Liver (tissue), 3 donors: ENCODE results near the gene PLD3.

Source experiments
- EGR1 ChIP-seq, 2 donors: IDR thresholded peaks; 2 replicates each; pipeline ENCODE4 v1.6.1; 2016 to 2018; ENCODE audit warnings: antibody characterized with exemption in 2 of 2, low read depth in 2 of 2
- FOXA2 ChIP-seq: IDR thresholded peaks from 2 replicates; pipeline ENCODE4 v1.6.1; 2016; ENCODE audit warnings: antibody characterized with exemption
- GABPA ChIP-seq, 2 donors: IDR thresholded peaks in 1 of 2; conservative IDR thresholded peaks in 1 of 2; 2 replicates each; pipeline ENCODE4 v1.6.1; 2016; ENCODE audit warnings: antibody characterized with exemption in 2 of 2, mild to moderate bottlenecking in 1 of 2, moderate library complexity in 1 of 2
- HNF4G ChIP-seq: IDR thresholded peaks from 2 replicates; pipeline ENCODE4 v1.6.1; 2016; ENCODE audit warnings: antibody characterized with exemption
- RAD21 ChIP-seq, 2 donors: IDR thresholded peaks; 2 replicates each; pipeline ENCODE4 v1.6.1; 2016; ENCODE audit warnings: antibody characterized with exemption in 2 of 2, mild to moderate bottlenecking in 2 of 2
- SP1 ChIP-seq: IDR thresholded peaks from 2 replicates; pipeline ENCODE4 v1.6.1; 2018; ENCODE audit warnings: antibody characterized with exemption, mild to moderate bottlenecking
- TAF1 ChIP-seq: conservative IDR thresholded peaks from 2 replicates; pipeline ENCODE4 v1.6.1; 2016; ENCODE audit warnings: antibody characterized with exemption, mild to moderate bottlenecking
- YY1 ChIP-seq: IDR thresholded peaks from 2 replicates; pipeline ENCODE4 v1.6.1; 2016; ENCODE audit warnings: antibody characterized with exemption, mild to moderate bottlenecking
- ZBTB33 ChIP-seq: IDR thresholded peaks from 2 replicates; pipeline ENCODE4 v1.6.1; 2016; ENCODE audit warnings: antibody characterized with exemption
- TF ChIP-seq, protein P1 (sequence below): fragments of 150-350 bp; IDR thresholded peaks from 2 replicates; pipeline ENCODE4 v1.5.1; 2017; ENCODE audit warnings: improper control_type of control experiment, low read depth, low read length; ENCODE audit not compliant: missing input control
- TF ChIP-seq, protein P2 (sequence below): IDR thresholded peaks from 2 replicates; pipeline ENCODE4 v1.6.1; 2016; ENCODE audit warnings: antibody characterized with exemption
- TF ChIP-seq, protein P3 (sequence below): IDR thresholded peaks from 2 replicates; pipeline ENCODE4 v1.6.1; 2016; ENCODE audit warnings: antibody characterized with exemption, mild to moderate bottlenecking
- donor health status: healthy.
- donor health status: healthy.

GRCh38 chr19:40322951-40323615 is 25.4 kb upstream of the PLD3 start:
- TF ChIP-seq, protein P1, sequence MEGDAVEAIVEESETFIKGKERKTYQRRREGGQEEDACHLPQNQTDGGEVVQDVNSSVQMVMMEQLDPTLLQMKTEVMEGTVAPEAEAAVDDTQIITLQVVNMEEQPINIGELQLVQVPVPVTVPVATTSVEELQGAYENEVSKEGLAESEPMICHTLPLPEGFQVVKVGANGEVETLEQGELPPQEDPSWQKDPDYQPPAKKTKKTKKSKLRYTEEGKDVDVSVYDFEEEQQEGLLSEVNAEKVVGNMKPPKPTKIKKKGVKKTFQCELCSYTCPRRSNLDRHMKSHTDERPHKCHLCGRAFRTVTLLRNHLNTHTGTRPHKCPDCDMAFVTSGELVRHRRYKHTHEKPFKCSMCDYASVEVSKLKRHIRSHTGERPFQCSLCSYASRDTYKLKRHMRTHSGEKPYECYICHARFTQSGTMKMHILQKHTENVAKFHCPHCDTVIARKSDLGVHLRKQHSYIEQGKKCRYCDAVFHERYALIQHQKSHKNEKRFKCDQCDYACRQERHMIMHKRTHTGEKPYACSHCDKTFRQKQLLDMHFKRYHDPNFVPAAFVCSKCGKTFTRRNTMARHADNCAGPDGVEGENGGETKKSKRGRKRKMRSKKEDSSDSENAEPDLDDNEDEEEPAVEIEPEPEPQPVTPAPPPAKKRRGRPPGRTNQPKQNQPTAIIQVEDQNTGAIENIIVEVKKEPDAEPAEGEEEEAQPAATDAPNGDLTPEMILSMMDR, result no peak
- TF ChIP-seq YY1 (no peak), ZBTB33 (no peak), SP1 (no peak), GABPA (IDR thresholded peaks at IDR 0.05 in 1 of 2, conservative IDR thresholded peaks at IDR 0.05 in 1 of 2) (no peak), EGR1 (IDR thresholded peaks at IDR 0.05; ENCODE audit: low read depth in 2 of 2) (no peak), TAF1 (no peak), RAD21 (IDR thresholded peaks at IDR 0.05) (no peak), HNF4G (no peak), FOXA2 (no peak)
- TF ChIP-seq, protein P2, sequence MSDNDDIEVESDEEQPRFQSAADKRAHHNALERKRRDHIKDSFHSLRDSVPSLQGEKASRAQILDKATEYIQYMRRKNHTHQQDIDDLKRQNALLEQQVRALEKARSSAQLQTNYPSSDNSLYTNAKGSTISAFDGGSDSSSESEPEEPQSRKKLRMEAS, result no peak
- TF ChIP-seq, protein P3, sequence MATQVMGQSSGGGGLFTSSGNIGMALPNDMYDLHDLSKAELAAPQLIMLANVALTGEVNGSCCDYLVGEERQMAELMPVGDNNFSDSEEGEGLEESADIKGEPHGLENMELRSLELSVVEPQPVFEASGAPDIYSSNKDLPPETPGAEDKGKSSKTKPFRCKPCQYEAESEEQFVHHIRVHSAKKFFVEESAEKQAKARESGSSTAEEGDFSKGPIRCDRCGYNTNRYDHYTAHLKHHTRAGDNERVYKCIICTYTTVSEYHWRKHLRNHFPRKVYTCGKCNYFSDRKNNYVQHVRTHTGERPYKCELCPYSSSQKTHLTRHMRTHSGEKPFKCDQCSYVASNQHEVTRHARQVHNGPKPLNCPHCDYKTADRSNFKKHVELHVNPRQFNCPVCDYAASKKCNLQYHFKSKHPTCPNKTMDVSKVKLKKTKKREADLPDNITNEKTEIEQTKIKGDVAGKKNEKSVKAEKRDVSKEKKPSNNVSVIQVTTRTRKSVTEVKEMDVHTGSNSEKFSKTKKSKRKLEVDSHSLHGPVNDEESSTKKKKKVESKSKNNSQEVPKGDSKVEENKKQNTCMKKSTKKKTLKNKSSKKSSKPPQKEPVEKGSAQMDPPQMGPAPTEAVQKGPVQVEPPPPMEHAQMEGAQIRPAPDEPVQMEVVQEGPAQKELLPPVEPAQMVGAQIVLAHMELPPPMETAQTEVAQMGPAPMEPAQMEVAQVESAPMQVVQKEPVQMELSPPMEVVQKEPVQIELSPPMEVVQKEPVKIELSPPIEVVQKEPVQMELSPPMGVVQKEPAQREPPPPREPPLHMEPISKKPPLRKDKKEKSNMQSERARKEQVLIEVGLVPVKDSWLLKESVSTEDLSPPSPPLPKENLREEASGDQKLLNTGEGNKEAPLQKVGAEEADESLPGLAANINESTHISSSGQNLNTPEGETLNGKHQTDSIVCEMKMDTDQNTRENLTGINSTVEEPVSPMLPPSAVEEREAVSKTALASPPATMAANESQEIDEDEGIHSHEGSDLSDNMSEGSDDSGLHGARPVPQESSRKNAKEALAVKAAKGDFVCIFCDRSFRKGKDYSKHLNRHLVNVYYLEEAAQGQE, result no peak
